ENCODE measurements around the gene HOXC11. TPM values are rescaled to one million over a fixed set of nuclear protein-coding genes. Genes with fewer than 3 reads are reported as not detected.

The HOXC11 gene
- total RNA-seq, 1 donor from 2014 or later: not detected

GRCh38 chr12:53954694-53955035 is 18.3 kb upstream of the HOXC11 start, which contains the start of gene HOXC12:
TSS of gene HOXC12 (plus strand) at chr12:53954903. CDS start at chr12:53954930, 27 bp downstream.
- Mint-ChIP-seq H3K4me1 (ENCODE audit: low read depth, unreplicated experiment) (no peaks in the 10 kb centered on the region), H3K27ac (ENCODE audit: unreplicated experiment) (no peak within 1 kb of the TSS), H3K27me3 (ENCODE audit: unreplicated experiment) (peaks cover 53% of the 10 kb centered on the region), H3K9me3 (ENCODE audit: unreplicated experiment) (peaks cover 2% of the 10 kb centered on the region), H3K4me3 (ENCODE audit: unreplicated experiment) (no peak within 1 kb of the TSS), H3K36me3 (ENCODE audit: unreplicated experiment) (no peaks in the 10 kb centered on the region)
- TF ChIP-seq CTCF (IDR thresholded peaks at IDR 0.05; ENCODE audit: partially characterized antibody, unreplicated experiment): no peak
- DNase-seq: no peak

- H3K36me3 Mint-ChIP-seq (ENCODE audit: unreplicated experiment): peaks cover under 1% of the 10 kb centered on the region
- H3K27me3 Mint-ChIP-seq (ENCODE audit: unreplicated experiment): peaks cover 52% of the 10 kb centered on the region
- no peak overlapping the region for H3K4me3 Mint-ChIP-seq (ENCODE audit: unreplicated experiment)
- DNase-seq: no peak
- H3K27ac Mint-ChIP-seq (ENCODE audit: unreplicated experiment): no peak overlapping the region
- no peak for TF ChIP-seq CTCF (IDR thresholded peaks at IDR 0.05; ENCODE audit: partially characterized antibody, unreplicated experiment)
- no peaks in the 10 kb centered on the region for H3K4me1 Mint-ChIP-seq (ENCODE audit: low read depth, unreplicated experiment)
- H3K9me3 Mint-ChIP-seq (ENCODE audit: unreplicated experiment): peaks cover 3% of the 10 kb centered on the region
These were observed 17.7 kb upstream of the HOXC11 start for GRCh38 chr12:53955036-53955775.

GRCh38 chr12:53955776-53956250 is 17.1 kb upstream of the HOXC11 start:
- Mint-ChIP-seq H3K27ac (ENCODE audit: unreplicated experiment) (no peak overlapping the region), H3K27me3 (ENCODE audit: unreplicated experiment) (peaks cover 51% of the 10 kb centered on the region), H3K4me1 (ENCODE audit: low read depth, unreplicated experiment) (no peaks in the 10 kb centered on the region), H3K36me3 (ENCODE audit: unreplicated experiment) (peaks cover 4% of the 10 kb centered on the region), H3K9me3 (ENCODE audit: unreplicated experiment) (peaks cover 3% of the 10 kb centered on the region), H3K4me3 (ENCODE audit: unreplicated experiment) (no peak overlapping the region)
- TF ChIP-seq CTCF (IDR thresholded peaks at IDR 0.05; ENCODE audit: partially characterized antibody, unreplicated experiment): no peak
- no peak for DNase-seq

- peaks cover 49% of the 10 kb centered on the region for H3K27me3 Mint-ChIP-seq (ENCODE audit: unreplicated experiment)
- no peak overlapping the region for H3K27ac Mint-ChIP-seq (ENCODE audit: unreplicated experiment)
- peaks cover 3% of the 10 kb centered on the region for H3K9me3 Mint-ChIP-seq (ENCODE audit: unreplicated experiment)
- H3K4me3 Mint-ChIP-seq (ENCODE audit: unreplicated experiment): no peak overlapping the region
- no peaks in the 10 kb centered on the region for H3K4me1 Mint-ChIP-seq (ENCODE audit: low read depth, unreplicated experiment)
- no peak for TF ChIP-seq CTCF (IDR thresholded peaks at IDR 0.05; ENCODE audit: partially characterized antibody, unreplicated experiment)
- DNase-seq: no peak
- H3K36me3 Mint-ChIP-seq (ENCODE audit: unreplicated experiment): peaks cover 4% of the 10 kb centered on the region
These were observed 16.6 kb upstream of the HOXC11 start for GRCh38 chr12:53956251-53956887.

All from glutamatergic neuron (in vitro differentiated cells).